K562 (cell line): ENCODE data around the gene CORT. TPM values are rescaled to one million over a fixed set of nuclear protein-coding genes. Genes with fewer than 3 reads are reported as not detected.

Experiments used
- AFF4 ChIP-seq: sonication (generic); formaldehyde crosslinking; IDR thresholded peaks from 2 replicates; pipeline ENCODE4 v1.8.0; 2023; ENCODE audit warnings: mild to moderate bottlenecking, missing genetic modification reagents
- ARID1B ChIP-seq: fragments of 450-650 bp; IDR thresholded peaks from 2 replicates; pipeline ENCODE4 v1.6.1; 2016; ENCODE audit warnings: antibody characterized with exemption, mild to moderate bottlenecking, inconsistent platforms
- CHD4 ChIP-seq: fragments of 200-600 bp; sonication (generic); IDR thresholded peaks from 3 replicates; pipeline ENCODE4 v1.6.1; 2012; ENCODE audit warnings: low read depth, mild to moderate bottlenecking, mixed read lengths, low read length, inconsistent platforms; ENCODE audit not compliant: insufficient read depth, insufficient replicate concordance, poor library complexity, severe bottlenecking
- COPS2 ChIP-seq: fragments of 450-650 bp; conservative IDR thresholded peaks from 2 replicates; pipeline ENCODE4 v1.6.1; 2016; ENCODE audit warnings: mild to moderate bottlenecking, moderate library complexity
- DMBX1 ChIP-seq: fragments of 250-450 bp; sonication (Bioruptor Pico); IDR thresholded peaks from 2 replicates; pipeline ENCODE4 v1.8.0; 2022; ENCODE audit warnings: inconsistent platforms, mild to moderate bottlenecking, moderate library complexity, borderline replicate concordance
- EGR1 ChIP-seq: fragments of 450-650 bp; conservative IDR thresholded peaks from 2 replicates; pipeline ENCODE4 v1.6.1; 2017; ENCODE audit warnings: mild to moderate bottlenecking
- FOSL1 ChIP-seq: fragments of 200-800 bp; sonication (Bioruptor generic); conservative IDR thresholded peaks from 2 replicates; pipeline ENCODE4 v1.6.1; 2016; ENCODE audit warnings: missing genetic modification characterization, missing compliant biosample characterization
- NCOA1 ChIP-seq: fragments of 450-650 bp; IDR thresholded peaks from 2 replicates; pipeline ENCODE4 v1.6.1; 2016; ENCODE audit warnings: low read depth
- NEUROD1 ChIP-seq: fragments of 150-350 bp; IDR thresholded peaks from 2 replicates; pipeline ENCODE4 v1.6.1; 2014; ENCODE audit warnings: borderline replicate concordance, low read length, low read depth; ENCODE audit not compliant: partially characterized antibody
- PRMT5 ChIP-seq: sonication (generic); formaldehyde crosslinking; IDR thresholded peaks from 2 replicates; pipeline ENCODE4 v1.5.0; 2020; ENCODE audit warnings: missing genetic modification reagents
- RNF219 ChIP-seq: fragments of 250-450 bp; sonication (Bioruptor Pico); IDR thresholded peaks from 2 replicates; pipeline ENCODE4 v1.5.0; 2022; ENCODE audit warnings: mild to moderate bottlenecking
- SIRT6 ChIP-seq: IDR thresholded peaks from one replicate; pipeline ENCODE4 v1.6.1; 2012; ENCODE audit warnings: low read depth, mild to moderate bottlenecking, control low read depth, inconsistent platforms, low read length, moderate library complexity
- UBTF ChIP-seq, 2 experiments: IDR thresholded peaks; 2 replicates each; pipeline ENCODE4 v1.6.1; 2012; ENCODE audit warnings: improper control_type of control experiment in 2 of 2, low read depth in 2 of 2, low read length in 2 of 2, borderline replicate concordance in 1 of 2
- ZEB2 ChIP-seq: fragments of 450-650 bp; IDR thresholded peaks from 2 replicates; pipeline ENCODE4 v1.6.1; 2016
- ZNF408 ChIP-seq: fragments of 250-450 bp; sonication (Bioruptor Pico); IDR thresholded peaks from 2 replicates; pipeline ENCODE4 v1.4.0; 2020; ENCODE audit warnings: low read depth, mild to moderate bottlenecking, moderate library complexity
- ZNF586 ChIP-seq: fragments of 450-650 bp; formaldehyde crosslinking; conservative IDR thresholded peaks from 2 replicates; pipeline ENCODE4 v1.4.0; 2020; ENCODE audit warnings: mild to moderate bottlenecking, moderate library complexity
- polyA plus RNA-seq, 8 experiments: library from polyadenylated mRNA; depleted of rRNA in 4 of 8; stranded (reverse) in 5 of 8; unstranded in 3 of 8; fragments of >200 nt; fragmentation: Nextera tagmentation in 2 of 8; fragmentation: Illumina TruSeq in 1 of 8; extraction: Ambion mirVana in 2 of 8; extraction: Trizol in 1 of 8; gene quantifications; 2 replicates each; pipeline versions ENCODE4 v1.2.1 to v1.2.3, GENCODE V29; 2011 to 2014; ENCODE audit warnings: inconsistent platforms in 1 of 8, missing spikeins in 1 of 8
- total RNA-seq, 7 experiments: library from RNA; depleted of rRNA in 6 of 7; stranded (reverse); fragments of >200 nt in 6 of 7; fragmentation: Illumina TruSeq in 2 of 7; extraction: Trizol in 2 of 7; gene quantifications; 2 replicates each; pipeline versions ENCODE4 v1.2.1 to v1.2.3, GENCODE V29; 2011 to 2021; ENCODE audit warnings: low replicate concordance in 1 of 7

The CORT gene
- total and polyA plus RNA-seq, 9 of the 15 experiments (the other 6 are each of a cell fraction or from before 2014, with no cell fraction given): 0.08 to 0.54 (median 0.13) TPM; not detected in 5

GRCh38 chr1:10474613-10475507 is 25.0 kb downstream of the CORT start, which contains the start of gene PEX14 (continued):
- TF ChIP-seq UBTF (IDR thresholded peaks at IDR 0.05; ENCODE audit: borderline replicate concordance in 1 of 2, low read depth in 2 of 2, low read length in 2 of 2) (peak in 1 of 2 experiments; percentile 56; a peak in 1 of 4 replicates), AFF4 (CRISPR knock-in tag) (no peak), DMBX1 (CRISPR knock-in tag) (peak; percentile 86; the same call in 1 of the 2 replicates), PRMT5 (no peak), FOSL1 (0 out of 2 replicates have a peak, but pooled peaks have one; percentile 48), SIRT6 (no peak), CHD4 (no peak), ZNF586 (CRISPR knock-in tag) (no peak), NEUROD1 (peak; percentile 86), EGR1 (no peak; the same call in 1 of the 2 replicates), ZEB2 (peak; percentile 53; the same call in 1 of the 2 replicates), NCOA1 (0 out of 2 replicates have a peak, but pooled peaks have one; percentile 50), ZNF408 (CRISPR knock-in tag) (no peak), RNF219 (no peak), COPS2 (no peak), ARID1B (no peak)
